Stimulated activated CD8-positive, alpha-beta memory T cell treated with anti-CD3 and anti-CD28 coated beads, Interleukin-4, amount 100 ng/mL, for 24 hours (primary cell): Measurements from ENCODE around the gene MGME1.

ENCODE experiments used
- DNase-seq: peaks from one replicate; pipeline ENCODE4 v3.0.0-alpha.2; 2020; ENCODE audit warnings: low read depth

Gene MGME1

DNA sequence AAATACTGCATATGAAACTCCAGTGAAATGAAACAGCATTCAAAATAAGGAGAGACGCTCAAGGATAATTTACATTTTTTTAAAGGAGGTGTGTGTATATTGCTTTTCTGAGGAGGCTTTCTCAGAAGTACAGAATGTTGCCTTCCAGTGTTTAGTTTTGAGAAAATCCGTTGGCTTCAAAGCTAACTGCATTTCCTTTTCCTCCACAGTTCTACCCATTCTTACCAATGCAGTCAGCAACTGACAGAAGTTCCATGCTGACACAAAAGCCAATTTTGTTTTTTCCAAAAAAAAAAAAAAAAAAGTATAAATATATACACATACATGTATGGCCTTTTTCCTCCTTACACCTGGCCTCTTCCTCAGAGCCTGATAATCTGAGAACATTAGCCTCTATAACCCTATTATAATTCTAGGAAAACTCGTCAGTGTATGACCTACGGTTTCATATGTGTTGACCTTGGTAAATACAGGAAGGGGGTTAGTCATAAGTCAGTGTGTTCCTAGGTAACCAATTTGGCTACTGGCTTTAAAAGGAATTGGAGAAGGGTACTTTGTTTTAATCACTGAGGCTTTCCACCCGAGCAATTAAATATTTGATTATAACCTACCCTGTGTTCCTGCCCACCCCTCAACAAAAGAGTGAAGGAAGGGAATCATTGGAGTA is 24.2 kb downstream of the MGME1 start:
- no peak for DNase-seq

DNA sequence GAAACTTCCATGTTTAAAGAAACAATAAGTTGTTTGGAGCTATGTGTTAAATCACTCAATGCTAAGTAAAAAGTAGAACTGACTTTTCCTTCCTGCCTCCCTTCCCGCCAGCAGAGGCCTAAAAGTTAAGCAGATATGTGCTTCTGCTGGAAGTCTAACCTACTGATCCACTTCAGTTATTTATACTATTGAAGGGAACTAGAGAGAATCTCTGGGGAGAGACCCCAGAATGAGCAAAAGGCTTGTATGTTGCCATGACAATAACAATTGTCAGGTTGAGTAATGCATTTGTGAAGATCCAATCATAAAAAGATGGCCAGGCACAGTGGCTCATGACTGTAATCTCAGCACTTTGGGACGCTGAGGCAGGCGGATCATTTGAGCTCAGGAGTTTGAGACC is 24.7 kb downstream of the MGME1 start:
- no peak for DNase-seq

DNA sequence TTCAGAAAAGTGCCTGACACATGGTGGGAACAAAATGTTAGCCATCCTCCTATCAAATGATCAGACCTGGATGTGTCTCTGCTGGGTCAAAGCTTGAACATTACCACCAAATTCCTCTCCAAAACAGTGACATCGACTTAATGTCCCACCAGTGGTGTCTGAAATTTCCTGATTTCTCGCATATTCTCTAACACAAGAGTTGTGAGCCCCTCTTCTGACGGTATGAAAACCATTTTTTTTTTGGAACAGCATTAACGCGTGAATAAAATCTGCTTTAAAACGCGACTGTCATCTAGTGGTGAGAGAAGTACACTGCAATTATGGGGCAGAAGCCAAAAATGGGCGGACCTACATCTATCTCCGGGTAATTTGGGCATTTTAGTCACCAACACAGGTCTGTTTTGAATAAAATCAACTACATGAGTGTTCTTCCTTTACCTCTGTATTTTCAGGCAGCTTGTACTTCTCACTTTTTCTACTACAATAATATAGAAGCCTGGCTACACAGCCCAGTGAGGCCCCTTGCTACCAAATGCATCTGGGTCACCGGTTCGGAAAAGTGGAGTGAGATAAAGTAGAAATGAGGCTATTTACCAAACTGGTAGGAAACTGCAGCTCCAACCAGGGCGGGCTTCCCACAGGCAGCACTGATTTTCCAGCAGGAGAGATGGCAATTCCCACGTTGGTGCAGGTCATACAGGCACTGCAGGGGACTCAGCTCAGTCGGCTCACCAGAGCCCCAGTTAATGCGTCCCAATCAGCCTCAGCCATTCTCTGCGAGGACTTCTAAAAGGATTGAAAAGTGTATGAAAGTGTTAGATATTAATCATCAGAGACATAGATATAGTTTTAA is 27.4 kb downstream of the MGME1 start:
- no peak for DNase-seq

DNA sequence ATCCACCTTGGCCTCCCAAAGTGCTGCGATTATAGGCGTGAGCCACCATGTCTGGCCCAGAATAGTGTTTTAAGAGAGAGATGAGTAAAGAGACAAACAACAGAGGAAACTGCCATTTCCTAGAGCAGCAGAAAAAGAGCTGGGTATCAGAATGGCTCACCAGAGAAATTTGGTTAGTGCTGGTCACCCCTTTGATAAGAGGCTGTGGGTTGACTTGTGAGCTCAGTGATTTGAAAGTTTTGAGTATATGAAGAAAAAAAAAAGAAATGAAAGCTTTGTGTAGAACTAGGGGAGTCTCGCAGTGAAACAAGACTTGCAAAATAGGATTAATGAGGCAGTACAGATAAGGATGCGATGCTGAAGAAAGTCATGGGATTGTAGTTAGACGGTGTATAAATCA is 29.6 kb downstream of the MGME1 start:
- no peak for DNase-seq

DNA sequence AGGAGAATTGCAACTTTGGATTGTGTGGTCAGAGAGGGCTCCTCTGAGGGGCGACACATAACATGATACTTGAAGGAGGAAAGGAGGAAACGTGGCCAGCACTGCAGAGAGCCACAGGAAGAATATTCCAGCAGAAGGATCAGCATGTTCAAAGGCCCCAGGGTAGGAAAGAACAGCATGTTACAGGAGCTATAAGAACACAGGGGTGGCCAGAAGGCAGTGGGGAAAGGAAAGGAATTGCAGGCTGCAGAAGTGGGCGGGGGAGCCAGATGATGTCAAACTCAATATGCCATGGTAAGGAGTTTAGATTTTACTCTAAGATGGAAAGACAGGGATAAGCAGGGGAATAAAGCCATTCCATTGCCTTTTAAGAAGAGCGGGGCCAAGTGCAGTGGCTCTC is 30.7 kb downstream of the MGME1 start:
- DNase-seq = no peak

DNA sequence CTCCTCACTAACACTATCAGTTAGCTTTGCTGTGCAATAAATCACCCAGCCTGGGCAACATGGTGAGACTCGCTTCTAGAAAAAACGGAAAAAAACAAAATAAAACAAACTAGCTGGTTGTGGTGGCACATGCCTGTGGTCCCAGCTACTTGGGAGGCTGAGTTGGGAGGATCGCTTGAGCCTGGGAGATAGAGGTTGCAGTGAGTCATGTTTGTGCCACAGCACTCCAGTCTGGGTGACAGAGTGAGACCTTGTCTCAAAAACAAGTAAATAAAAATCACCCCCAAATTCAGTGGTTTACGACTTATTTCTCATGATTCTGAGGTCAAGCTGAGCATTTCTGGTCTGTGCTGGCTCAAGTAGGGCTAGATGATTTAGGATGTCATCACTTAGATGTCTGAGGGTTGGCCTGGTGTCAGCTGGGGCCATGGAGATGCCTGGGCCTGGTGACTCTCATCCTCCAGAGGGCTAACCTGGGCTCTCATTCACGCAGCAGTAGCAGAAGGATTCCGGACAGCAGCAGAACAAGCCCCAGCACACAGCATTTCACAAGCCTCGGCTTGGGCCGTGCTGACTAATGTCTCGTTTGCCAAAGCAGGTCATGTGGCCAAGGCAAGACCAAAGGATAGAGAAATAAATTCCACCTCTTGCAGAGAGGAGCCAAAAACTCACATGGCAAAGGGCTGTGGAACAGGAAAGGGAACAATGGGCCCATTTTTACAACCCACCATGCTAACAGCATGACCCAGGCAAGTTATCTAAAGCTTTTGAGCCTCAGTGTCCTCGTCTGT is 32.5 kb downstream of the MGME1 start:
- no peak for DNase-seq

DNA sequence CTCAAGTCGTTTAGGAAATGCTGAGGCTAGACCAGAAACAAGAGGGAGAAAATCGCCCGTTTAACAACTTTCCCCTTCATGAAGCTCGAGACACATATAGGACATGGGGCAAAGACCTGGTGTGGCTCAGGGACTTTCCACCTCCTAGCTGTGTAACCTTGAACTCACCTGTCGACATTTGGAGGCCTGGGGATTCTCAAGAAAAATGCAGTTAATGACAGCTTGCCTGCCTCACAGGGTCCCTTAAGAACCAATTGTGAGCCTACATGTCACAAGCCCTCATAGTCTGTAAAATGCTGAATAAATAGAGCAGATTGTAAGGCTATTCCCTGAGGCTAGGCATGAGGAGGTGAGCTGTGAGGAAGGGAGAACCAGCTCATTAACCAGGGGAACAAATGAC is 35.1 kb downstream of the MGME1 start:
- no peak for DNase-seq

DNA sequence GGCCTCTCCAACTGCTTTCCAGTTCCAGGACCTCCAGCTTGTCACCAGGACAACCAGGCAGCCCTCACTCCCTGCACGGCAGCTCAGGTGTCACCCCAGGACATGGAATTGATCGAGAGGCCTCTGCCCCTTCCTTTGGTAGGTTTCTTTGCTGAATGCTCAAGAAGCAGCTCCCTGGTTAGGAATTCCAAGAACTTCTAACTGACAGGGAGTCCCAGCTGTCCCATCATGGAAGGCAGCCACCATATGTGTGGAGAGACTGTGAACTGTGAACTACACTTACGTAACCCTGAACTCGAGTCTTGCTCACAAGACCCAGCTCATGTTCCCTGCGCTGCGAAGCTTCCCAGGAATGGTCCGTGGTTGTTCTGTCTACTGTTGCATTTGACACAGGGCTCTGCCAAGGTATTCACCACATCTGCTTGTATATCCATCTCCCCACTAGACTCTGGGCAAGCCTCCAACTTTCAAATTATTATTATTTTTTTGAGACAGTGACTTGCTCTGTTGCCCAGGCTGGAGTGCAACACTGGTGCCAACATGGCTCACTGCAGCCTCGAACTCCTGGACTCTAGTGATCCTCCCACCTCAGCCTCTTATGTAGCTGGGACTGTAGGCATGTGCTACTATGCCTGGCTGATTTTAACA is 35.7 kb downstream of the MGME1 start:
- DNase-seq = no peak

DNA sequence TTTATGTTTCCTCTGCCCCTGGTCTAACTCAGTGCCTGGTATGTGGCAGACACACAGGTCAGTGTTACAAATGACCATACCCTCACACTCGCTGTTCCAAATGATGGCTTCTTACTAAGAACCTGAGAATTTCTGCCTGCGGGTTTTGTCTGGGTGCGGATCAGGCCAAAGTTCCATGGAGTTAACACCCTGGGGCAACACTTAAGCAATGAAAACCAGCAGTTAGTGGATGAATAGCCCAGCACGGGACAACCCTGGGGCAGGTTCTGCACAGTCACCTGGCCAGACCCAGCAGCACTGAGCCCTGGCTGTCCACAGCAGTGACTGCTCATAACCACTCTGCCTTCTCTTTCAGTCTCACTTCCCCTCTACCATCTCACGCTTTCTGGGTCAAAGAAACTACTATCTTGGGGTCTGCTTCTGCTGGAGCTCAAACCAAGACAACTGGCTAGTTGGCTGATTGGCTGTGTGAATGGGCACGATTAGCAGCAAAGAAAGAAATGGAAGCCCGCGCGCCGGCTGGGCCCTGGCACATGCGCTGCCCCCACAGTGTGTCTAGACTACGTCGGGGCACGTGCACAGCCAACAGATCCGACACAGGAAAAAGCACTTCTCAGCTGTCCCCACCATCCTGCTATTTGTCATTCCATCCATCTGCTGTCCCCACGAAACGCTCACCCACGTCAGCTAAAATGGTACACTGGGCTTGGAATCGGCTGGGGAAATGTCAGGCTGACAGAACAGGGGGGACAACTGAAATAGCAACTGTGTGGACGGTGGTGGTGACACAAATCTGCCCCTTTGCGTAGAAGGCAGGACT is 36.6 kb downstream of the MGME1 start:
- DNase-seq = no peak

DNA sequence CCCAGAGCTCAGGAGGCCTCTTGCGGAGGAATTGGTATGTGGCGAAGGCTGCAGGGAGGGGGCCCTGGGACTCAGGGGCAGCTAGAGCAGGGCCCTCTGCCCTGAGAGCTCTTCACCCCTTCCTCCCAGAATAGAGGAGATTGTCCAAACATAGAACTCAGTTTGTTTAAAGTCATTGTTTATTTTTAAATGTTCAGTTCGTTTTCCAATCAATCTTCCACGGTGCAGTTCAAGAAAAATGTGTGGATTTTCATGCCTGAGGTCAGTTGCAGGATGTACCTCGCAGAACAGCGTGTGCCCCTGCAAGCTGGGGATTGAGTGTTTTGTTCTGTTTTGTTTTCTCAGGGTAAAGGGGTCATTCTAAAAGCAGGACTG is 37.2 kb downstream of the MGME1 start:
- no peak for DNase-seq

DNA sequence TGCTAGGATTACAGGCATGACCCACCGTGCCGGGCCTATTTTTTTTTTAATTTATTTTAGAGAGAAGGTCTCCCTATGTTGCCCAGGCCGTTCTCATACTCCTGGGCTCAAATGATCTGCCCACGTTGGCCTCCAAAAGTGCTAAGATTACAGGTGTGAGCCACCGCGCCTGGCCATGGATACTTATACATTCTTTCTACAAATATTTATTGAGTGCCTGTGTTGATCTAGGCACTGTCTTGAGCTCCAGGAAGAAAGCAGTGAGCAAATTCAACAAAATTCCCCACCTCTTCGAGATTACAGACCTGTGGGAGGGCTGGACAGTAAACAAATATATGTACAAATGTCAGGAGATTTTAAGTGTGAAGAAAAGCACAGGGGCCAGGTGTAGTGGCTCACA is 37.9 kb downstream of the MGME1 start:
- no peak for DNase-seq

DNA sequence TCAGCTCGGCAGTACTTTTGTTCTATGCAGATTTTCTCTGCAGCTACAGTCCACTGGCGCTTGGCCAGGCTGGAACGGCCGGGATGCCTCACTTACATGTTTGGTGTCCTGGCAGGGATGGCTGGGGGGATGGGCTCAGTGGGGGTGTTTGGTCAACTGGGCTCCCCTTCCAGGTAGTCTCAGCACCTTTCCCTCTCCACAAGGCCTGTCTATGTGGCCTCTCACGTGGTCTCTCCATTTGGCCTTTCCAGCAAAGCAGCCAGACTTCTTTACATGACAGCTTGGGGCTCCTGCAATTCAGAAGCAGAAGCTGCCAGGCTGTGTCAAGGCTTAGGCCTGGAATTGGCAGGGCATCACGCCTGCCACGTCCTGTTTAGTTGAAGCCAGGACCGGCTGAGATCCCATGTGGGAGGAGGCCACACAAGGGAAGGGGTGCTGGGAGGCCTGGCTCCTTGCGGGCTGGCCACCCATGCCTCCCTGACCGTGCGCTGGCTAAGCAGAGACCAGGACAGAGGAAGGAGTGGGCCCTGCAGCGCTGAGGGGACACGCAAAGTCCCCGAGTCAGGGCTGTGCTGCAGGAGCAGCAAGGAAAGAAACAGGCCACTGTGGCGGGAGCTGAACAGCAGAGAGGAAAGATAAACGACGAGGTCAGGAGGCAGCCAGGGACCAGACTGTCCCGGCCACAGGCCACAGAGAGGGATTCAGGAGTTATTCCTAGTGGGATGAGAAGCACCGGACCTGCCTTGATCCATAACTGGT is 38.9 kb downstream of the MGME1 start:
- DNase-seq = no peak

DNA sequence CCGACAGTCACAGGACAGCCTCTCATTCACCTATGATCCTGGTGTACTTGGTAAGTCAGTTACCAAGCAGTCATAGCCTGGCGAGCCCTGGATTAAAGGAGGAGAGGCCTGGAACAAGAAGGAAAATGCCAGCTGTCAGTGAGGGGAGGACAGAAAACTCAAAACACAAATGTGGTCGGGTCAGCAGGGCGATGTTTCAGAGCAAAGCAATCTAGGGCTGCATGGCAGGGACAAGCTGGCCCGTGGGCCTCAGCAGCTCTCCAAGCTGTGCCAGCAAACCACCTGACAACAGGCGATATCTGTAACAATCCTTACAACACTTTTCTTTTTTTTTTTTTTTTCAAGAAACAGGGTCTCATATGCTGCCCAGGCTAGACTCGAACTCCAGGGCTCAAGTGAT is 40.3 kb downstream of the MGME1 start:
- no peak for DNase-seq

DNA sequence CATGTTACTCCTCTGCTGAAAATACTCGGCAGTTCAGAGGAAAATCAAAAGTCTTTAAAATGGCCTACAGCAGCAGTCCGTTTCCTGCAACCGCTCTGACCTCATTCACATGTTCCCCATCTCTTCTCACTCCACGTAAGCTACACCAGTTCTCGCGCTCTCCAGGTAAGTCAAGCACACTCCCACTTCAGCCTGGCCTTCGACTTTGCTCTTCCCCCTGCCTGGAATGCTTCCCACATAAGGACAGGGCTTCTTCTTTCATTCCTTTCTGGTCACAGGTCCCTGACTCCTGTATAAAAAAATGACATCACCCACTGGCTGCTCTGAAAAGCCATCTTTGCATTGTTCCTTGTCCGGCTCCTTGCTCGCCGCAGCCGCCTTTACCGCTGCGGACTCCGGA is 42.7 kb downstream of the MGME1 start:
- DNase-seq = no peak

DNA sequence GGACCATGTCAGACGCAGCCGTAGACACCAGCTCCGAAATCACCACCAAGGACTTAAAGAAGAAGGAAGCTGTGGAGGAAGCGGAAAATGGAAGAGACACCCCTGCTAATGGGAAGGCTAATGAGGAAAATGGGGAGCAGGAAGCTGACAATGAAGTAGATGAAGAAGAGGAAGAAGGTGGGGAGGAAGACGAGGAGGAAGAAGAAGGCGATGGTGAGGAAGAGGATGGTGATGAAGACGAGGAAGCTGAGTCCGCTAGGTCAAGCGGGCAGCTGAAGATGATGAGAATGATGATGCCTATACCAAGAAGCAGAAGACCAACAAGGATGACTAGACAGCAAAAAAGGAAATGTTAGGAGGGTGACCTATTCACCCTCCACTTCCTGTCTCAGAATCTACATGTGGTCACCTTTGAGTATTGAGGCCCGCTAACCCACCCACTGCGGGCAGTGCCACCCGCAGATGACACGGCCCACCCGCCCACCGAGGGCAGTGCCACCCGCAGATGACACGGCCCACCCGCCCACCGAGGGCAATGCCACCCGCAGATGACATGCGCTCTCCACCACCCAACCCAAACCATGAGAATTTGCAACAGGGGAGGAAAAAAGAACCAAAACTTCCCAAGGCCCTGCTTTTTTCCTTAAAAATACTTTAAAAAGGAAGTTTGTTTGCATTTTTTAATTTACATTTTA is 43.3 kb downstream of the MGME1 start:
- DNase-seq = no peak

DNA sequence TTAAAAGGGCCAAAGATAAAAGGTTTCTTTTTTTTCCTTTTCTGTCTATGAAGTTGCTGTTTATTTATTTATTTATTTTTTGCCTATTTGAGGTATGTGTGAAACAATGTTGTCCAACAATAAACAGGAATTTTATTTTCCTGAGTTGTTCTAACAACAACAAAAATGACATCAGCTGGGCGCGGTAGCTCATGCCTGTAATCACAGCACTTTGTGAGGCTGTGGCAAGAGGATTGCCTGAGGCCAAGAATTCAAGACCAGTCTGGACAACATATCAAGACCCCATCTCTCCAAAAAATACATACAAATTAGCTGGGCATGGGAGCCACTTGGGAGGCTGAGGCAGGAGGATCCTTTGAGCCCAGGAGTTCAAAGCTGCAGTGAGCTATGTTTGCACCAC is 44.1 kb downstream of the MGME1 start:
- no peak for DNase-seq

DNA sequence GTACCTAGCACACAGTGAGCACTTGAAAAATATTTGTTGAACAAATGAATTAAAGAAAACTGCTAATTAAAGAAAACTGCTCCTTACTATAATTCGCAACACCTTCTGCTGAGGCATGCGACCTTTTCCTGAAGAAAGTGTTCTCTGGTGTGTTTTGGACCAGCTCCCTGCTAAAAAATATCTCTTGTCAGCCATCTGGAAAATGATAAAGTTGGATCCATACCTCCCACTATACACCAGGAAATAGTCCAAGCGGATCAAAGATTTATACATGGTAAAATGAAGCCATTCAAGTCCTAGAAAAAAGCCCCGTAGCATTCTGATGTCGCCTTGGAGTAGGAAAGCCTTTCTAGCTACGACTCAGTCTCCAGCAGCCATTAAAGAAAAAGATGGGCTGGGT is 45.6 kb downstream of the MGME1 start:
- no peak for DNase-seq

DNA sequence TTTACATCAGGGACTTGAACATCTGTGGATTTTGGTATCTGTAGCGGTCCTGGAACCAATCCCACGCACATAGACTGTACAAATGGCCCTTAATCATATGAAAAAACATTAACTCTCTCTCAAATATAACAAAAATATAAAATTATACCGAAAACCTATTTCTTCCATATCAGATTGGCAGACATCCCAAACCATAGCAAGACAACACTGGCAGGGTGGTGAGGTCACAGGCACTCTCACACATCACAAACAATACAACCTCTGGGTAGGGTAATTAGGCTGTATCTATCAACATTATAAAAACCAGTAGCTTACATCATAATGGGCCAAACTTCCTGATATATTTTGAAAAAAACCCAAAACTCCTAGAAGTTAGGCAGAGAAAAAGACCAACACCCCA is 48.0 kb downstream of the MGME1 start:
- DNase-seq = no peak

DNA sequence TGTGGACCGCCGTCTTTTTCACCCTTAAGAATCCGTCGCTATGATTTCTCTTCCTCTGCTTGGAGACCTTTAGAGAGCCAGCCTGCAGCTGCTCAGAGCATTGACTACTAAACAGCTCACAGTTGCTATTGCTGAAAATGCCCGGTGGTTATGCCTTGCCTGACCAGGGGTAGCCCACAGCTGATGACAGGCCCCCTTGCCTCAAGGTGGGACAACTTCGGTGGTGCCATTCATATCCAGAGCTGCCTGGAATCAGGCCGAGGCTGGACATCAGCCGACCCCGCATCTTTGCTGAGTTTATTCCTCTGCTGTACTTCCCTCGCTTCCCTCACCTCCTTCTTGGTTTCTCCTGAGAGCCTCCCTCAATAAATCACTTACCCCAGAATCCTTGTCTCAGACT is 49.3 kb downstream of the MGME1 start:
- no peak for DNase-seq

DNA sequence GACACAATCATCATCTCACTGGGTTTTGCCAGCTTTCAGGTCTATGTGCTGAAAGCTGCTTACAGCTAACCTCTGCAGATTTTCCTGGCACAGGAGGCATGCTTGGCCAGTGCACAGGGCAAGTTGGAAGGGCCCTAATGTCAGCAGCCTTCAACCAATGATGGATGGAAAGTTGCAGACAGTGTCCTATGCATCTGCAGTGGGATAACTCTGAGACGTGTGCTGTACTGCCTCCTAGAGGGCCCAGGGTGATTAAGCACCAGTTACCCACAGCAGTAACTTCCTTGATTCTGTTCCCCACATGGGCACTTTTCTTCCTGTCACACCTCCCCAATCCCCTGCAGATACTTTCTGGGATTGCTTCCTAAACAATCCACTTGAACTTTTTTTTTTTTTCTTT is 50.2 kb downstream of the MGME1 start:
- DNase-seq = no peak
